ENCODE data around the gene GRAMD4.

DNA sequence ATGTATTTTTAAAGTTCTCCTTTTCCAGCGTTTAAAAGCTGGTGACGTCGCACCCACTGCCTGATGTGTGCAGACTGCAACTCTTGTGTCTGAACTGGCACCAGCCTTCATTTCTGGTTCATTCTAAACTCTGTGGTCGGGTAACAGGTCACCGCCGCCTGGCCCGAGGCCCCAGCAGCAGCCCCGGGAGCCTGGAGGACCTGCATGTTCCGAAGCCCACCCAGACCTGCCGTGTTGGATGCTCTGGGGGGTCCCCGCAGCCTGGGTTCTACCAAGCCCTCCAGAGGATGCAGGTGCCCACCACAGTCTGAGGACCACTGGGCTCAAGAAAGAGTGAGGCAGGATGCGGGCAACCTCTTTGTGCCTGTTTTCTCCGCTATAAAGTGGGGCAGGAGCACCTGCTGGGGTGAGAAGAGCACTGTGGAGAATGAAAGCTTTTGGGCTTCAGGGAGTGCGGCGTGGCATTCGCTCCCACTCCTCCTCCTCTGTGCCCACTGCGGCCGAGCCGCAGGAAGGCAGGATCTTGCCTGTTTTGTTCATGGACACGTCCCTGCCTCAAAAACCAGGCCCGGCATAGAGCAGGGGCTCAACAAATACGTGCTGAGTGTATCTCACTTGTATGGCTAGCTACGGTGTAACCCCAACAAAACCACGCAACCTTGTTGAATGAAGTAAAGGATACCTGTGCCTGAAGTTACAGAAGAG is 77.8 kb downstream of the GRAMD4 start:
- TF ChIP-seq CTCF (conservative IDR thresholded peaks at IDR 0.05) (no peak), EZH2 (IDR thresholded peaks at IDR 0.05; ENCODE audit: low read depth) (no peak)
